Gastroesophageal sphincter (tissue), 4 donors: Measurements from ENCODE around the gene REM1. TPM values are rescaled to one million over a fixed set of nuclear protein-coding genes. Genes with fewer than 3 reads are reported as not detected.
"Not testable (repeated sequence)": the region's sequence is repeated elsewhere in the genome, so short reads cannot be mapped to it uniquely, and the experiment has no call there.

Experiments used
- ATAC-seq: fragments of 150-250 bp; one replicate; pipeline ENCODE4 v1.9.1; 2016; ENCODE audit warnings: mild to moderate bottlenecking, moderate library complexity
- H3K27ac ChIP-seq, 4 donors: fragments of 200-600 bp; sonication (generic) in 3 of 4; 1 replicate in 3 of 4; 2 replicates in 1 of 4; pipeline ENCODE4 v1.5.1; 2016 to 2019
- H3K27me3 ChIP-seq: fragments of 200-600 bp; sonication (generic); one replicate; pipeline ENCODE4 v1.5.1; 2019
- H3K36me3 ChIP-seq, 2 donors: fragments of 200-600 bp; sonication (generic); one replicate each; pipeline ENCODE4 v1.5.1; 2019; ENCODE audit warnings: control low read depth in 1 of 2
- H3K4me1 ChIP-seq, 3 donors: fragments of 200-600 bp; sonication (generic); 1 replicate in 2 of 3; 2 replicates in 1 of 3; pipeline ENCODE4 v1.5.1; 2016 to 2019; ENCODE audit warnings: control low read depth in 2 of 3
- H3K4me3 ChIP-seq, 2 donors: fragments of 200-600 bp; sonication (generic); one replicate each; pipeline ENCODE4 v1.5.1; 2019; ENCODE audit warnings: mild to moderate bottlenecking in 1 of 2, moderate library complexity in 1 of 2
- H3K9me3 ChIP-seq, 3 donors: fragments of 200-600 bp; sonication (generic); one replicate each; pipeline ENCODE4 v1.5.1; 2017 to 2019; ENCODE audit warnings: control low read depth in 2 of 3
- EP300 ChIP-seq: sonication (generic); formaldehyde crosslinking; IDR thresholded peaks from one replicate; pipeline ENCODE4 v1.6.1; 2017; ENCODE audit warnings: antibody characterized with exemption, mild to moderate bottlenecking
- POLR2A ChIP-seq, 2 donors: fragments of 450-650 bp; IDR thresholded peaks; one replicate each; pipeline ENCODE4 v1.6.1; 2017; ENCODE audit warnings: antibody characterized with exemption in 2 of 2, mild to moderate bottlenecking in 2 of 2, moderate library complexity in 1 of 2
- POLR2AphosphoS5 ChIP-seq: sonication (generic); formaldehyde crosslinking; IDR thresholded peaks from one replicate; pipeline ENCODE4 v1.6.1; 2017; ENCODE audit warnings: antibody characterized with exemption
- WGBS, 2 donors: methylation state at CpG; one replicate each; pipeline ENCODE4 v1.1.5; 2018; ENCODE audit warnings: low coverage in 1 of 2; 5-methylcytosine and 5-hydroxymethylcytosine counted together
- total RNA-seq, 4 donors: library from RNA; depleted of rRNA; stranded (reverse); fragments of >200 nt; gene quantifications; one replicate each; pipeline ENCODE4 v1.1.0, GENCODE V29; 2016
- TF ChIP-seq, protein P1 (sequence below), 4 experiments: fragments of 200-600 bp in 2 of 4; fragments of 450-650 bp in 2 of 4; sonication (generic) in 1 of 4; IDR thresholded peaks; one replicate each; pipeline ENCODE4 v1.5.1; 2017 to 2019; ENCODE audit warnings: antibody characterized with exemption in 4 of 4, mild to moderate bottlenecking in 2 of 4, moderate library complexity in 2 of 4

REM1 gene
- total RNA-seq, 4 donors from 2014 or later, result 3.2 to 7.1 (median 5.4) TPM

DNA sequence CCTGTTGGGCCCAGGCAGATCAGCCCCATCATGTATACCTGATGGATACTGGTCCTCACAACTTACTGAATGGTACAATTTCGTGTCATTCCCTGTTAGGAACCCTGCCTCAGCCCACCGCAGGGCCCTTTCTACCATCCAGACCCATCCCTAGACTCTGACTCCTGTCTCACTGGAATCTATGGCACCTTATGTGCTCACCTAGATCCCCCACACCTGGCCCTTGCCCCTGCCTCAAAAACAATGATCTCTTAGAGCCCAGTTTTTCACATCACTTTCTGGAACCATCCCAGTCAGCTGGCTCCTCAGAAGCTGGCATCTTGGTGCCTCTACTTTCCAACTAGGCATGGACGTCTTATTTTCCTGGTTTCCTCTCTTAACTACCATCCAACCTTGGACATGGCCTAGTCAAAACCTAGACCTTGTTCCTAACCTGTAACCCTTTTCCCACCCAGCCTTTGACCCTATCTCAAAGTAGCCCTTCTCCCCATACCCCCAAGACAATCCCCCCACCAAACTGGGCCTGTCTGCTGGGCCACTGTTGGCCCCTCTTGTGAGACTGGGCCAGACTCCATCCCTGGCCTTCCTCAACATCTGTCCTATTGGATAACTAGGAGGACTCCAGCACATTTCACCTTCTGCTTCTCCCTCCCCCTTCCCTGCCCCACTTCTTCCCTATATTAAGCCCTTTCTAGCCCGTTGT lies 40.1 kb downstream of the REM1 start:
- H3K4me3 ChIP-seq, result peak overlapping the region; percentile 49 to 92
- H3K9me3 ChIP-seq, result no peaks in the 10 kb centered on the region
- peaks cover 4 to 58% (median 25%) of the 10 kb centered on the region in 3 donors for H3K4me1 ChIP-seq
- 12 to 20% methylated on average over 2 to 3 of the region's 4 CpGs for WGBS, 2 donors
- H3K27me3 ChIP-seq, result no peaks in the 10 kb centered on the region
- H3K36me3 ChIP-seq, result peaks cover 0 to 22% of the 10 kb centered on the region in 2 donors
- ATAC-seq, result no peak
- H3K27ac ChIP-seq, result peak overlapping the region in 3 of 4 donors; percentile 80 to 88 (median 84)
- TF ChIP-seq, protein P1, sequence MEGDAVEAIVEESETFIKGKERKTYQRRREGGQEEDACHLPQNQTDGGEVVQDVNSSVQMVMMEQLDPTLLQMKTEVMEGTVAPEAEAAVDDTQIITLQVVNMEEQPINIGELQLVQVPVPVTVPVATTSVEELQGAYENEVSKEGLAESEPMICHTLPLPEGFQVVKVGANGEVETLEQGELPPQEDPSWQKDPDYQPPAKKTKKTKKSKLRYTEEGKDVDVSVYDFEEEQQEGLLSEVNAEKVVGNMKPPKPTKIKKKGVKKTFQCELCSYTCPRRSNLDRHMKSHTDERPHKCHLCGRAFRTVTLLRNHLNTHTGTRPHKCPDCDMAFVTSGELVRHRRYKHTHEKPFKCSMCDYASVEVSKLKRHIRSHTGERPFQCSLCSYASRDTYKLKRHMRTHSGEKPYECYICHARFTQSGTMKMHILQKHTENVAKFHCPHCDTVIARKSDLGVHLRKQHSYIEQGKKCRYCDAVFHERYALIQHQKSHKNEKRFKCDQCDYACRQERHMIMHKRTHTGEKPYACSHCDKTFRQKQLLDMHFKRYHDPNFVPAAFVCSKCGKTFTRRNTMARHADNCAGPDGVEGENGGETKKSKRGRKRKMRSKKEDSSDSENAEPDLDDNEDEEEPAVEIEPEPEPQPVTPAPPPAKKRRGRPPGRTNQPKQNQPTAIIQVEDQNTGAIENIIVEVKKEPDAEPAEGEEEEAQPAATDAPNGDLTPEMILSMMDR (IDR thresholded peaks at IDR 0.05), result no peak
- TF ChIP-seq POLR2AphosphoS5 (no peak), EP300 (no peak), POLR2A (IDR thresholded peaks at IDR 0.05) (no peak)

DNA sequence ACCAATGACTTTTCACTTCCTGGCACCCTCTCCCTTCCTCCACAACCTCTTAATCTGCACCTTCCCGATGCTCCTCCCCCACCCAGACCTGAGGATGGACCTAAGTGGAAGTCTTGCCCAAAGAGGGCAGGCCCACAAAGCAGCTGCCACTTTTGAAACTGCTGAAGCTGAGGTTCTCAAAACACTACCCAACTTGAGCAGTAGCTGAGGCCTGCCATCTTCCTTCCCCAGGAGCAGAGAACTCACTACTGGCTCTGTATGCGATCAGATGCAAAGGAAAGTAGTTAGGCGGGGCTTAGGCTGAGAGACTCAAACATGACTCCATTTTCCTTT lies 40.7 kb downstream of the REM1 start:
- Histone ChIP-seq H3K9me3 (no peaks in the 10 kb centered on the region), H3K27me3 (no peaks in the 10 kb centered on the region), H3K27ac (peak overlapping the region in 2 of 4 donors; percentile 84 to 88), H3K4me3 (peak overlapping the region in 1 of 2 donors; percentile 92), H3K36me3 (peaks cover 0 to 22% of the 10 kb centered on the region in 2 donors), H3K4me1 (peaks cover 4 to 63% (median 25%) of the 10 kb centered on the region in 3 donors)
- 85% methylated on average over 3 of the region's 3 CpGs; no CpG with 5 or more reads in 1 of the 2 donors for WGBS, 2 donors
- ATAC-seq, result no peak
- TF ChIP-seq POLR2A (IDR thresholded peaks at IDR 0.05) (no peak), POLR2AphosphoS5 (no peak)

DNA sequence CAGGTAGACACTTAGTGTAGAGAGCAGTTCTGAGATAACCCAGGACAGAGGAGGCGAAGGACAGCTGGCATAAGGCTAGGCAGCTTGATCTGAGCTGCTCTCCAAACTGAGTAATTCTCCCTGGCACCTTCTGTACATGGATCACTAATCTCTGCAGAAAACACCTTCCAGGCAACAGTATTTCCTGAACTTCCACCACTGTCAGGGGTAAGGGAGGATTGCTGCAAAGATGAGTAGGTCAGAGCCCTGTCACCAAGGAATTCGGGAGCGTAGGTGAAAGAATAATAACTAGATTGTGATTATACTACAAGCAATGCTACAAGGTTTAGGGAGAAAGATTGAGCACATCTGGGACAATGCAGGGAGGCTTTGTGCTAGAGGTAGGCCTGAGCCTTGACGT lies 41.1 kb downstream of the REM1 start:
- Histone ChIP-seq H3K36me3 (peaks cover 0 to 24% of the 10 kb centered on the region in 2 donors), H3K9me3 (no peaks in the 10 kb centered on the region), H3K4me1 (peaks cover 4 to 65% (median 25%) of the 10 kb centered on the region in 3 donors), H3K27me3 (no peaks in the 10 kb centered on the region), H3K4me3 (peak overlapping the region in 1 of 2 donors; percentile 92), H3K27ac (no peak overlapping the region)
- 77 to 90% methylated on average over 2 to 4 of the region's 4 CpGs for WGBS, 2 donors
- ATAC-seq, result no peak
- TF ChIP-seq POLR2A (IDR thresholded peaks at IDR 0.05) (no peak), POLR2AphosphoS5 (no peak), EP300 (no peak)
- TF ChIP-seq, protein P1 (IDR thresholded peaks at IDR 0.05), result no peak

DNA sequence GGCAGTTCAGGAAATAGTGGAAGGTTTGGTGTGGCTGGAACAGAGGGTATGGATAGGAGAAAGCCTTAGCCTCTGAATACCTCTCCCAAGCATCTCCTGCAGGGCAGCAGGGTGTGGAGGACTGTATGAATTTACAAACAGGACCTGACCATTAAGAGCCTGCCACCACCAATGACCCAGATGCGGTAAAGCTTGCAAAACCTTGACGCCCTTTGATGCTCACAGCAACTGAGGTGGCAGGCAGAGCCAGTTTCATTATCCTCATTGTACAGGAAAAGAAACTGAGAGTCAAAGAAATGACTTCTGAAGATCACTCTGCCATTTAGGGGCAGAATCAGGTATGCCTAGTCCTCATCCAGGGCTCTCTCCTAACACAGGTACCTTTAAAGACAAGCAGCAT lies 41.6 kb downstream of the REM1 start:
- ATAC-seq, result no peak
- Histone ChIP-seq H3K9me3 (no peaks in the 10 kb centered on the region), H3K27me3 (no peaks in the 10 kb centered on the region), H3K4me1 (peaks cover 4 to 70% (median 25%) of the 10 kb centered on the region in 3 donors), H3K4me3 (no peak overlapping the region), H3K27ac (no peak overlapping the region), H3K36me3 (peaks cover 0 to 28% of the 10 kb centered on the region in 2 donors)
- TF ChIP-seq POLR2AphosphoS5, result no peak
- TF ChIP-seq POLR2A (IDR thresholded peaks at IDR 0.05), result no peak
- WGBS, 2 donors, result 100% methylated on average over 1 to 2 of the region's 2 CpGs

DNA sequence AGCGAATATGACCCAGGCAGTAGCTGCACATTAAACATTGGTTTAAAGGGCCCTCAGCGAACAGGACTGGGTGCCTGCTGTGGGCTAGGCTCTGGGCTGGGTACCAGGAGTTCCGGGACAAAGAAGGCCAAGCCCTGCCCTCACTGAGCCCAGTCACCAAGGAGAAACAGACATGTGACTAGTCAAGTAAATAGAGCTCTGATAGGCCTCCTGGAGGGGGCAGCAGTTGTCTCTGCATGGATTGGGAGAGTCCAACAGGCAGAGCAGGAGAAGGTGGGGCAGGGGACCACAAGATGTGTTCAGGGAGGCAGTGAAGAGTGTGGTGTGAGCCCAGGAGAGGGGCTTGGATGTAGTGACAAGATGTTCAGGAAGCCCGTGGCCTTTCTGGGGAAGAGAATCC lies 42.3 kb downstream of the REM1 start:
- H3K27ac ChIP-seq, result no peak overlapping the region
- TF ChIP-seq, protein P1 (IDR thresholded peaks at IDR 0.05), result no peak
- TF ChIP-seq POLR2A (IDR thresholded peaks at IDR 0.05) (no peak), EP300 (no peak), POLR2AphosphoS5 (no peak)
- no peaks in the 10 kb centered on the region for H3K9me3 ChIP-seq
- no peak overlapping the region for H3K4me3 ChIP-seq
- peaks cover 4 to 76% (median 25%) of the 10 kb centered on the region in 3 donors for H3K4me1 ChIP-seq
- no peaks in the 10 kb centered on the region for H3K27me3 ChIP-seq
- peaks cover 0 to 28% of the 10 kb centered on the region in 2 donors for H3K36me3 ChIP-seq
- WGBS, 2 donors, result 52 to 64% methylated on average over 2 to 4 of the region's 4 CpGs
- ATAC-seq, result no peak

DNA sequence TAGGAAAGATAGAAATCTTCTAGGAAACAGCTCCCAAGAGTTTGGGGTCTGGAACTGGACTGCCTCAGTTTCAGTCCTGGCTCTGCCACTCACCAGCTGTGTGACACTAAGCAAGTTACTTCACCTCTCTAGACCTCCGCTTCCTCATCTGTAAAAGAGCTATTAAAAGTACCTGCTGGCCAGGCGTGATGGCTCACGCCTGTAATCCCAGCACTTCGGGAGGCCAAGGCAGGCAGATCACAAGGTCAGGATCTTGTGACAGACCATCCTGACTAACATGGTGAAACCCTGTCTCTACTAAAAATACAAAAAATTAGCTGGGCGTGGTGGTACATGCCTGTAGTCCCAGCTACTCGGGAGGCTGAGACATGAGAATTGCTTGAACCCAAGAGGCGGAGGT lies 46.2 kb downstream of the REM1 start:
- not testable (repeated sequence) for H3K27me3 ChIP-seq, ATAC-seq, H3K4me3 ChIP-seq, H3K27ac ChIP-seq, H3K9me3 ChIP-seq
- 81% methylated on average over 5 of the region's 7 CpGs; no CpG with 5 or more reads in 1 of the 2 donors for whole genome bisulfite sequencing, 2 donors
- H3K4me1 ChIP-seq, result peaks cover 0 to 74% (median 12%) of the 10 kb centered on the region in 3 donors
- peaks cover 0 to 41% of the 10 kb centered on the region in 2 donors for H3K36me3 ChIP-seq
